H9 (cell line): ENCODE data around the gene GP1BA. TPM values are rescaled to one million over a fixed set of nuclear protein-coding genes. Genes with fewer than 3 reads are reported as not detected.
A peak's percentile ranks its signal among the peaks of the same experiment; 100 is the strongest.

ENCODE experiments used
- DNase-seq: peaks from one replicate; pipeline ENCODE4 v3.0.0-alpha.2; 2017
- H2AFZ ChIP-seq: one replicate; pipeline ENCODE4 v1.6.1; 2013; ENCODE audit warnings: mild to moderate bottlenecking, low read length, control low read depth, moderate library complexity
- H2AK5ac ChIP-seq: 2 replicates; pipeline ENCODE4 v1.6.1; 2013; ENCODE audit warnings: low read length, control low read depth, mixed read lengths; ENCODE audit not compliant: insufficient read length
- H2BK120ac ChIP-seq: one replicate; pipeline ENCODE4 v1.6.1; 2013; ENCODE audit warnings: low read depth, mild to moderate bottlenecking, low read length, control low read depth, inconsistent platforms; ENCODE audit not compliant: poor library complexity, severe bottlenecking
- H2BK12ac ChIP-seq: 2 replicates; pipeline ENCODE4 v1.6.1; 2013; ENCODE audit warnings: low read length, control low read depth, mixed read lengths, low read depth; ENCODE audit not compliant: insufficient read length
- H2BK15ac ChIP-seq: 2 replicates; pipeline ENCODE4 v1.6.1; 2013; ENCODE audit warnings: low read depth, low read length, control low read depth
- H2BK20ac ChIP-seq: one replicate; pipeline ENCODE4 v1.6.1; 2013; ENCODE audit warnings: low read depth, mild to moderate bottlenecking, low read length, control low read depth, inconsistent platforms; ENCODE audit not compliant: poor library complexity, severe bottlenecking
- H2BK5ac ChIP-seq: 2 replicates; pipeline ENCODE4 v1.6.1; 2013; ENCODE audit warnings: low read length, control low read depth, mixed read lengths; ENCODE audit not compliant: insufficient read length
- H3K14ac ChIP-seq: 2 replicates; pipeline ENCODE4 v1.6.1; 2013; ENCODE audit warnings: low read length, control low read depth; ENCODE audit not compliant: insufficient read depth
- H3K18ac ChIP-seq: 2 replicates; pipeline ENCODE4 v1.6.1; 2013; ENCODE audit warnings: low read depth, mild to moderate bottlenecking, mixed read lengths, low read length, control low read depth; ENCODE audit not compliant: insufficient read length
- H3K23ac ChIP-seq: 2 replicates; pipeline ENCODE4 v1.6.1; 2013; ENCODE audit warnings: low read length, control low read depth, mixed read lengths, low read depth; ENCODE audit not compliant: insufficient read length
- H3K23me2 ChIP-seq: 2 replicates; pipeline ENCODE4 v1.6.1; 2013; ENCODE audit warnings: low read depth, mild to moderate bottlenecking, mixed read lengths, low read length, control low read depth; ENCODE audit not compliant: insufficient read length, poor library complexity, severe bottlenecking
- H3K27ac ChIP-seq: 2 replicates; pipeline ENCODE4 v1.5.1; 2013; ENCODE audit warnings: low read length, control low read depth, mixed read lengths, low read depth; ENCODE audit not compliant: insufficient read length
- H3K27me3 ChIP-seq: 2 replicates; pipeline ENCODE4 v1.6.1; 2013; ENCODE audit warnings: low read length, control low read depth, inconsistent platforms; ENCODE audit not compliant: insufficient read depth
- H3K4ac ChIP-seq: 2 replicates; pipeline ENCODE4 v1.6.1; 2013; ENCODE audit warnings: low read depth, mild to moderate bottlenecking, control low read depth, inconsistent platforms, low read length, moderate library complexity
- H3K4me1 ChIP-seq: 2 replicates; pipeline ENCODE4 v1.6.1; 2013; ENCODE audit warnings: low read length, control low read depth, inconsistent platforms; ENCODE audit not compliant: insufficient read depth
- H3K4me2 ChIP-seq: 2 replicates; pipeline ENCODE4 v1.6.1; 2013; ENCODE audit warnings: low read length, control low read depth, mixed read lengths; ENCODE audit not compliant: insufficient read length, insufficient read depth
- H3K56ac ChIP-seq: 2 replicates; pipeline ENCODE4 v1.6.1; 2013; ENCODE audit warnings: low read depth, mild to moderate bottlenecking, mixed read lengths, low read length, control low read depth; ENCODE audit not compliant: insufficient read length
- H3K79me1 ChIP-seq: 2 replicates; pipeline ENCODE4 v1.6.1; 2013; ENCODE audit warnings: low read depth, mild to moderate bottlenecking, moderate library complexity, low read length, control low read depth, inconsistent platforms; ENCODE audit not compliant: insufficient read depth, poor library complexity, severe bottlenecking
- H3K79me2 ChIP-seq: 2 replicates; pipeline ENCODE4 v1.6.1; 2013; ENCODE audit warnings: low read length, control low read depth, inconsistent platforms; ENCODE audit not compliant: insufficient read depth
- H3K9ac ChIP-seq: 2 replicates; pipeline ENCODE4 v1.6.1; 2013; ENCODE audit warnings: low read length, control low read depth, mixed read lengths; ENCODE audit not compliant: insufficient read length; ENCODE audit errors: extremely low read depth
- H3K9me3 ChIP-seq: one replicate; pipeline ENCODE4 v1.6.1; 2013; ENCODE audit warnings: low read depth, low read length, inconsistent platforms; ENCODE audit not compliant: control insufficient read depth
- H3T11ph ChIP-seq: one replicate; pipeline ENCODE4 v1.6.1; 2013; ENCODE audit warnings: mild to moderate bottlenecking, low read length, control low read depth, inconsistent platforms
- H4K20me1 ChIP-seq: one replicate; pipeline ENCODE4 v1.6.1; 2013; ENCODE audit not compliant: control insufficient read depth, insufficient read length, insufficient read depth
- H4K5ac ChIP-seq: 2 replicates; pipeline ENCODE4 v1.6.1; 2013; ENCODE audit warnings: low read depth, mild to moderate bottlenecking, mixed read lengths, low read length, control low read depth; ENCODE audit not compliant: insufficient read length
- H4K8ac ChIP-seq: replicated peaks from 2 replicates; pipeline ENCODE4 v1.6.1; 2013; ENCODE audit warnings: low read length, control low read depth, mixed read lengths, low read depth; ENCODE audit not compliant: insufficient read length
- H4K91ac ChIP-seq: 2 replicates; pipeline ENCODE4 v1.6.1; 2013; ENCODE audit warnings: low read depth, mild to moderate bottlenecking, moderate library complexity, mixed read lengths, low read length, control low read depth; ENCODE audit not compliant: insufficient read length
- H3K27ac Mint-ChIP-seq, 3 experiments: 2 replicates in 2 of 3; 3 replicates in 1 of 3; pipeline ENCODE4 v1.8.0; 2020 to 2021; ENCODE audit warnings: mixed read lengths in 3 of 3, mild to moderate bottlenecking in 1 of 3, moderate library complexity in 1 of 3
- H3K27me3 Mint-ChIP-seq: 2 replicates; pipeline ENCODE4 v1.8.0; 2021; ENCODE audit warnings: low read depth, mild to moderate bottlenecking, moderate library complexity, mixed read lengths
- H3K36me3 Mint-ChIP-seq, 3 experiments: 2 replicates in 2 of 3; 3 replicates in 1 of 3; pipeline ENCODE4 v1.8.0; 2020 to 2021; ENCODE audit warnings: low read depth in 3 of 3, mixed read lengths in 3 of 3; ENCODE audit not compliant: insufficient read depth in 1 of 3
- H3K4me1 Mint-ChIP-seq, 2 experiments: 2 replicates each; pipeline ENCODE4 v1.8.0; 2020; ENCODE audit warnings: mixed read lengths in 2 of 2
- H3K4me3 Mint-ChIP-seq, 2 experiments: 2 replicates in 1 of 2; 3 replicates in 1 of 2; pipeline ENCODE4 v1.8.0; 2020 to 2021; ENCODE audit warnings: mild to moderate bottlenecking in 2 of 2, mixed read lengths in 2 of 2, moderate library complexity in 1 of 2
- H3K9me3 Mint-ChIP-seq, 2 experiments: 2 replicates in 1 of 2; 3 replicates in 1 of 2; pipeline ENCODE4 v1.8.0; 2020; ENCODE audit warnings: mild to moderate bottlenecking in 2 of 2, mixed read lengths in 2 of 2, moderate library complexity in 1 of 2
- CTCF ChIP-seq: fragments of 200-600 bp; sonication (generic); conservative IDR thresholded peaks from 3 replicates; pipeline ENCODE4 v1.8.0; 2021; ENCODE audit warnings: antibody characterized with exemption, mild to moderate bottlenecking
- WGBS: extraction: QIAGEN DNeasy Blood & Tissue Kit; methylation state at CpG from one replicate; pipeline ENCODE4 v1.1.7; 2013; ENCODE audit warnings: missing lambda C conversion rate, low lambda C conversion rate, mixed read lengths; ENCODE audit not compliant: insufficient read length; ENCODE audit errors: extremely low coverage; 5-methylcytosine and 5-hydroxymethylcytosine counted together
- total RNA-seq: library from RNA; stranded (reverse); gene quantifications from 2 replicates; pipeline ENCODE4 v1.2.1, GENCODE V29; 2021

The GP1BA gene
- total RNA-seq, 1 experiment from 2014 or later, result not detected

- H3K79me1 ChIP-seq, result peaks cover 4% of the 10 kb centered on the region
- Mint-ChIP-seq H3K4me3 (peak overlapping the region; percentile 95 to 100), H3K36me3 (peaks cover 32 to 67% (median 53%) of the 10 kb centered on the region in 3 experiments), H3K4me1 (peaks cover 29 to 35% of the 10 kb centered on the region in 2 experiments), H3K27ac (peak overlapping the region; percentile 75 to 92 (median 91)), H3K9me3 (peaks cover 0 to 2% of the 10 kb centered on the region in 2 experiments; a peak in 2 of 5 replicates), H3K27me3 (peaks cover 6% of the 10 kb centered on the region)
- H3K23me2 ChIP-seq, result peaks cover 23% of the 10 kb centered on the region
- no peak overlapping the region for H4K8ac ChIP-seq
- H3K18ac ChIP-seq, result no peak overlapping the region
- H4K5ac ChIP-seq, result no peak overlapping the region
- no peaks in the 10 kb centered on the region for H3K27me3 ChIP-seq
- no peak overlapping the region for H3K4ac ChIP-seq
- H3K79me2 ChIP-seq, result peaks cover 15% of the 10 kb centered on the region; the same call in 1 of the 2 replicates
- H2BK12ac ChIP-seq, result no peak overlapping the region
- H2BK120ac ChIP-seq, result no peak overlapping the region
- H3K4me2 ChIP-seq, result peak overlapping the region; percentile 11
- H3K4me1 ChIP-seq, result no peaks in the 10 kb centered on the region
- H4K20me1 ChIP-seq, result no peaks in the 10 kb centered on the region
- no peak overlapping the region for H2BK5ac ChIP-seq
- H3K14ac ChIP-seq, result no peak overlapping the region
- H3K9ac ChIP-seq, result no peak overlapping the region
- H3K9me3 ChIP-seq, result no peaks in the 10 kb centered on the region
- DNase-seq, result peak; percentile 80
- WGBS, result no CpG with 5 or more reads among the region's 7 CpGs
- H3T11ph ChIP-seq, result no peak overlapping the region
- no peak overlapping the region for H3K56ac ChIP-seq
- no peak overlapping the region for H2AFZ ChIP-seq
- H3K27ac ChIP-seq, result no peak overlapping the region
- H2AK5ac ChIP-seq, result no peak overlapping the region
- TF ChIP-seq CTCF, result no peak
- no peak overlapping the region for H4K91ac ChIP-seq
- H2BK15ac ChIP-seq, result no peak overlapping the region
- no peak overlapping the region for H2BK20ac ChIP-seq
- no peak overlapping the region for H3K23ac ChIP-seq
Measured at GRCh38 chr17:4945176-4945943, 13.3 kb downstream of the GP1BA start.
